B cell (primary cell): ENCODE data around the gene IFNGR1.

Source experiments
- EZH2 ChIP-seq: IDR thresholded peaks from 2 replicates; pipeline ENCODE4 v1.6.1; 2012; ENCODE audit warnings: borderline replicate concordance, low read depth, mild to moderate bottlenecking, moderate library complexity, low read length; ENCODE audit not compliant: insufficient read depth, poor library complexity, severe bottlenecking
- TF ChIP-seq, protein P1 (sequence below): fragments of 200-600 bp; IDR thresholded peaks from one replicate; pipeline ENCODE4 v1.8.0; 2022; ENCODE audit warnings: antibody characterized with exemption, mild to moderate bottlenecking

- TF ChIP-seq, protein P1, sequence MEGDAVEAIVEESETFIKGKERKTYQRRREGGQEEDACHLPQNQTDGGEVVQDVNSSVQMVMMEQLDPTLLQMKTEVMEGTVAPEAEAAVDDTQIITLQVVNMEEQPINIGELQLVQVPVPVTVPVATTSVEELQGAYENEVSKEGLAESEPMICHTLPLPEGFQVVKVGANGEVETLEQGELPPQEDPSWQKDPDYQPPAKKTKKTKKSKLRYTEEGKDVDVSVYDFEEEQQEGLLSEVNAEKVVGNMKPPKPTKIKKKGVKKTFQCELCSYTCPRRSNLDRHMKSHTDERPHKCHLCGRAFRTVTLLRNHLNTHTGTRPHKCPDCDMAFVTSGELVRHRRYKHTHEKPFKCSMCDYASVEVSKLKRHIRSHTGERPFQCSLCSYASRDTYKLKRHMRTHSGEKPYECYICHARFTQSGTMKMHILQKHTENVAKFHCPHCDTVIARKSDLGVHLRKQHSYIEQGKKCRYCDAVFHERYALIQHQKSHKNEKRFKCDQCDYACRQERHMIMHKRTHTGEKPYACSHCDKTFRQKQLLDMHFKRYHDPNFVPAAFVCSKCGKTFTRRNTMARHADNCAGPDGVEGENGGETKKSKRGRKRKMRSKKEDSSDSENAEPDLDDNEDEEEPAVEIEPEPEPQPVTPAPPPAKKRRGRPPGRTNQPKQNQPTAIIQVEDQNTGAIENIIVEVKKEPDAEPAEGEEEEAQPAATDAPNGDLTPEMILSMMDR: no peak
- no peak for TF ChIP-seq EZH2
These were observed at the start of gene IFNGR1 for GRCh38 chr6:137218917-137219663.
